ENCODE measurements around the gene TPM1. TPM values are rescaled to one million over a fixed set of nuclear protein-coding genes. Genes with fewer than 3 reads are reported as not detected.
A peak's percentile ranks its signal among the peaks of the same experiment; 100 is the strongest.

TPM1 gene
- total and polyA plus RNA-seq, 2 of the 4 experiments (the other 2 are of a cell fraction), result 661 to 1,623 TPM

DNA sequence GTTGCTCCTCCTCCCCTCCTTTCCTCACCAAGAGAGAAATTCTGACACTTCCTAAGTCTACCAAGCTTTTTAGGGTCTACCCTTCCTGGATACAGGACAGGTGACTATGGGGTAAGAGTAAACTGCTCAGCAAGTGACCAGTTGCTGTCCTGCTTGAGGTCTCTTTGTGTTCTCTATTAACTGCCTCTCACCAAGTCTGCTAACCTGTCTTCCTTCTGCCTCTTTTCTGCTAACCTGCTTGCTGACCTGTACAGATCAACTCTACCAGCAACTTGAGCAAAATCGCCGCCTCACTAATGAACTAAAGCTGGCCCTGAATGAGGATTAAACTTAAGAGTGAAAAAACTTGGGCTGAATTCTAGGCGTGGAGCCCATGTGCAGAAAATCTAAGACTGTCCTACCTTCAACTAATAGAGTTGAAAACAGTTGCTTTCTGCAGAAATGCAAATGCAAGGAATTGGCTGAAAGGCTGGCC lies 27.1 kb downstream of the TPM1 start:
- Histone ChIP-seq H2AK5ac (ENCODE audit: low read depth, low read length) (no peak overlapping the region), H4K91ac (ENCODE audit: insufficient read depth, low read depth, low read length) (no peak overlapping the region), H3K9me1 (ENCODE audit: insufficient read depth, low read length) (peaks cover 23% of the 10 kb centered on the region), H4K5ac (ENCODE audit: low read depth, low read length) (no peak overlapping the region), H3K27me3 (ENCODE audit: control insufficient read depth, insufficient read depth, low read length) (no peaks in the 10 kb centered on the region), H3K4me1 (ENCODE audit: control insufficient read depth, insufficient read depth, low read length) (peaks cover 6% of the 10 kb centered on the region; the same call in 1 of the 2 replicates), H2AK9ac (replicated peaks; ENCODE audit: low read depth, low read length, poor library complexity) (no peak overlapping the region), H3K4ac (ENCODE audit: low read depth, low read length) (no peak overlapping the region), H3K18ac (ENCODE audit: low read depth, low read length) (no peak overlapping the region), H3K9ac (ENCODE audit: low read depth, low read length) (no peak overlapping the region), H2BK120ac (ENCODE audit: low read depth, low read length) (no peak overlapping the region), H3K4me2 (ENCODE audit: low read depth, low read length) (no peak overlapping the region), H2BK15ac (ENCODE audit: low read depth, low read length) (no peak overlapping the region), H2BK5ac (ENCODE audit: low read depth, low read length, poor library complexity, severe bottlenecking) (peak overlapping the region; percentile 21), H4K8ac (ENCODE audit: low read depth in 2 of 2, low read length in 2 of 2) (peak overlapping the region in 1 of 2 experiments; percentile 6; a peak in 1 of 4 replicates), H3K4me3 (ENCODE audit: insufficient read depth, low read depth, low read length) (no peak overlapping the region), H2AFZ (replicated peaks; ENCODE audit: low read length, poor library complexity) (no peak overlapping the region), H3K27ac (ENCODE audit: insufficient read depth, low read length) (no peak overlapping the region; the same call in 1 of the 2 replicates), H4K20me1 (ENCODE audit: insufficient read depth, low read length) (peaks cover 68% of the 10 kb centered on the region), H3K23ac (ENCODE audit: low read depth, low read length) (no peak overlapping the region), H3K9me3 (ENCODE audit: control insufficient read depth, insufficient read depth, low read length) (no peaks in the 10 kb centered on the region), H3K79me1 (ENCODE audit: low read depth in 1 of 2, low read length in 2 of 2) (peaks cover 22 to 45% of the 10 kb centered on the region in 2 experiments), H3K14ac (replicated peaks; ENCODE audit: low read depth, low read length) (no peak overlapping the region), H3K36me3 (ENCODE audit: control insufficient read depth, insufficient read depth, low read length) (peaks cover 56% of the 10 kb centered on the region), H3K56ac (ENCODE audit: extremely low read depth, insufficient read depth, low read length) (no peak overlapping the region), H2BK20ac (ENCODE audit: low read depth, low read length) (no peak overlapping the region)
- no peak for DNase-seq
- no peak for TF ChIP-seq SMC3 (IDR thresholded peaks at IDR 0.05; ENCODE audit: low read depth, low read length)
- in situ Hi-C loops (cut with MboI; ENCODE audit: low sequenced_read_pairs) (no loop called here), dilution Hi-C loops (cut with HindIII; ENCODE audit: low sequenced_read_pairs, unreplicated experiment) (no loop called here), intact Hi-C loops (cut with micrococcal nuclease) (loop anchor here (2.0 kb wide), 1 partner anchor 23 kb away; no protein-coding TSS in a partner anchor)
- ChIA-PET POLR2A (ENCODE audit: unreplicated experiment) (no interaction called here), CTCF (no interaction called here)
- WGBS, 2 experiments (ENCODE audit: extremely low coverage in 2 of 2, insufficient read length in 1 of 2), result no CpG with 5 or more reads among the region's 3 CpGs
- no TSS peak for BruUV-seq (replicated peaks)
- no peak for ATAC-seq (ENCODE audit: low read depth)
